Kasumi-1 (cell line): ENCODE measurements around the gene VTI1A.
A peak's percentile ranks its signal among the peaks of the same experiment; 100 is the strongest.
"Not testable (repeated sequence)": the region's sequence is repeated elsewhere in the genome, so short reads cannot be mapped to it uniquely, and the experiment has no call there.

ENCODE experiments used
- DNase-seq, 2 experiments: peaks; one replicate each; lab custom pipeline; 2025; lab: John Stamatoyannopoulos, UW

Gene VTI1A

GRCh38 chr10:112835944-112836451 is 389.0 kb downstream of the VTI1A start:
- DNase-seq: peak in 1 of 2 experiments; percentile 36

DNA sequence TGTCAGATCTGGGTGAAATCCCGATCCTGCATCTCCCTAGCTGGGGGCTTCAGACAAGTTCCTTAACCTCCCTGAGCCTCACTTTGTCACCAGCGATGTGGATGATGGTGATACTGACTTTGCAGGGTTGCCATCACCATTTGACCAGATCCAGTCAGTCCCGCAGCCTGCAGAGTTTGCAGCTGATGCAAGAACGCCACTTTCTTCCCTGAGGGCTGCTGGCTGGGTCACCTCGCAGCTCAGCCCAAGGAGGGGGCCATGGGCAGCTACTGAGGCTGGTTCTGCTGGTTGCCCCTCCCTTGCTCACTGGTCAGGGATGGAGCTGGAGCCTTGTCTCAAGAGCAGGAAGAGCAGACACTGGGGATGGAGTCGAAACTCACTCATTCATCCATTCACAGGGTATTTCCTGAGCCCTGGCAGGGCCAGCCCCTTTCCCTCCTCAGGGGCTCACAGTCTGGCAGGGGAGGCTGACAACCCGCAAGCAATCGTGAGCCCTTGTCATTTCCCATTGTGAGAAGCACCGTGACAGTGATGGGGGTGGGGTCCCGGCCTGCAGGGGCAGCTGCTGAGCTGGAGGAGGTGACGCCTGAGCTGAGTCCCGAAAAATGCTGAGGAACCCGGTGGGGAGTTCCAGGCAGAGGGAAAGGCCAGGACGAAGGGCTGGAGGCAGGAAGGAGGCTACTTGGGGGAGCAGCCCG is 391.9 kb downstream of the VTI1A start:
- no peak for DNase-seq

DNA sequence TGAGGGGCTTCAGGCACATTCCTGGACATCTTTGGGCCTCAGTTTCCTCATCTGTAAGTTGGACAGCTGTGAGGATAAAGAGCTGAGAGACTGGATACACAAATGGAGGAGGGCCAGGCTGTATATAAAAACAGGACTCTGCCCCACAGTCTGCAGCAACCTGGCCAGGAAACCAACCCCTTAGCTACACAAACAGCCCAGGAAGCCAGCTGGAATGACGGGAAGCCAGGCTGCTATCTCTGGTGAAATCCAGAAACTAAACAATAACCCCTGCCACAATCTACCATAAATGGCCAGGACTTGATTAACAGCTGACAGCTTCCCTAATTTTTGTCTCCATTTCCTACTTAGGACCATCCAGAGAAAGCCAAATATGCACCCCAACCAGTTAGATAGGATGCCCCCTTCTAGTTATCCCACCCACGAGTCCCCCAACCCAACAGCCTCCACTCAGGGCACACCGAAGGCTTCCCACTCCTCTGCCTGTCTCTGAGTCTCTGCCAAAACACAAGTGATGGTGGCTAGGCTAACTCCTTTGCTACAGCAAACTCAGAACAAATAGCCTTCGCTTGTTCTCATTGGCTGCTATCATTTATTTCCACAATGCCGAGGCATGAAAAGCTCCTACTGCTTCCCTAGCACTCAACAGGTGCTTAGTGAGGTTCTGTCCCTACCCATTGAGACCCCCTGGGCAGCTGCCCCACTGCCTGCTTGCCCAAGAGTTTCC is 393.1 kb downstream of the VTI1A start:
- no peak for DNase-seq

DNA sequence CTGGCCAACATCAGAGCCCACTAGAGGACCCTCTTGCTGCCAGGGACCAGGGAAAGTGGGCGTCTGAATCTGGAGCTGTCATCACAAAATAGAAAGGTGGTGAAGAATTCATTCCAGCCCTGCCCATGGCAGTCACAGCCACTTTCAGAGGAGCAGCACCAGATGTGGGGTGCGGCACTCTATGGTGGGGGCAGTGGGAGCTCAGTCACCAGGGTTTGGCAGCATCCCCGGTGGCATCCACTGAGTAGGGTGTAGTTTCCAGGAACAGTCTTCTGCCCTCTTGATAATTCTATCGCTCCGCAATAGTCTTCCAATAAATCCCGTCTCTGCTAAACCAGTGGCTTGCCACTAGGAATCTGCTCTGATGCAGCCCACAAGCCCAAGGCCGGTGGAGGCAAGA is 394.5 kb downstream of the VTI1A start:
- no peak for DNase-seq

DNA sequence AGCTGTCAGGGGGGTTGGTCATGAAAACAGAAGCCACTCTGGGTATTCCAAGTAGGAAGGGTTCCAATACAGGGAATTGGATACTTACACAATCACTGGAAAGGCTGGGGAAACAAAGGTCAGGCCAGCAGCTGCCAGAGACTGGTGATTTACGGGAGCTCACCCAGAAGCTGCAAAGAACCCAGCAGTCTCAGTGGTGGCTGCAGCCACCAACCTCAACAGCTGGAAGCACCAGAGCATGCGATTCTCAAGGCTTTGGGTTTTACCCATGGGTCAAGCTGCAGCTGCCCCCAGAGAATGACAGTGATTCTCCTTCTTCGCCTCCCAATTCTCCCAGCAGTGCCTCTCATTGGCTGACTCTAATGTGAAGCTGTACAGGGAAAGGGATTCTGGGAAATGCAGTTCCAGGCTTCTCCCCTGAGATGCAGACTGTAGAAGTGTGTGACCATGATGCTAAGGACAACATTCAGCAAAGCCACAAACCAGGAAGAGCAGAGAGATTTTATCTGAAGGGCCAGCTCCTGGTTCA is 395.9 kb downstream of the VTI1A start:
- DNase-seq: no peak

GRCh38 chr10:112843623-112844022 is 396.6 kb downstream of the VTI1A start:
- peak; percentile 64 to 67 for DNase-seq

GRCh38 chr10:112844681-112845544 is 397.9 kb downstream of the VTI1A start:
- DNase-seq: no peak

DNA sequence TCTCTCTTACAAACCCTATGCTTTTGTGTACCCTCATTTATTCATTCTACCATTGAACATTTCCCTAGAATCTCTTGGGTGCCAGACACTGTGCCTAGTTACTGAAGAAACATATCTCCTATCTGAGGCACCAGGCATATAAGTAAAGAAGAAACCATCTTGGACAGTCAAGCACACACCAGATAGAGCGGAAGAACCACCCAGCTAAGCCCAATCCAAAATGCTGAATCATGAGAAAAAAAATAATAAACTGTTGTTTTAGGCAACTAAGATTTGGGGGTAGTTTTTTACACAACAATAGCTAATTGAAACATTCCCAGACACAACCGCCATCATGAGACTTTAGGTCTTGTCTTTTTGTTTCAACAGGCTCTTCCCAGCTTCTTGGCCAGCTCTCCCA is 400.8 kb downstream of the VTI1A start:
- DNase-seq: no peak

GRCh38 chr10:112848228-112848627 is 401.2 kb downstream of the VTI1A start:
- DNase-seq: no peak

DNA sequence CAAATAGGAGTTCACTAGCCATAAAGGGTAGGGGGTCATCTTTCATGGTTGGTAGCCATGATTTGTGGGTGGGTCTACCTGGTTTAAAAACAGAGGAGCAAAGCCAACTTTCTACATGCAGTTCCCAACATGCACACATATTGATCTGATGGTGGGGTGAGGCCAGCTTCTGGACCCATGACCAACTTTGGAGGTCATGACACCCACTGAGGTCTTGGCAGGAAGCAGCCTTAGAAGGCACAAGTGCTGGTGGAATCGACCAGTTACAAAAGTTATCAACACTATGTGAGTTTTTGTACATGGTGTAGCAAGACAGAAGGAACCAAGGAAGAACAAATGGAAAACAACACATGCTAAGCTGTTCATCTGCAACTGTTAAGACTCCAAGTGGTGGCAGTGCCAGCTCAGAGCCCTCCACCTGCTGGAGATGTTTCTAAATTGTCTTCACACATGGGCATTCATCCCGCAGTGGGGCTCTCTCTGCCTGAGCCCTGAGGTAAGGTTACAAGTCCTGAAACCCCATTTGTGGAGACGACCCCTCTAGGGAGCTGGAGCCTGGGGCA is 401.9 kb downstream of the VTI1A start:
- DNase-seq: no peak

GRCh38 chr10:112849546-112849945 is 402.5 kb downstream of the VTI1A start:
- DNase-seq: no peak

GRCh38 chr10:112851181-112851580 is 404.2 kb downstream of the VTI1A start:
- no peak for DNase-seq

GRCh38 chr10:112851588-112852211 is 404.7 kb downstream of the VTI1A start:
- no peak for DNase-seq

- peak; percentile 54 to 62 for DNase-seq
Measured at GRCh38 chr10:112852306-112852705, 405.3 kb downstream of the VTI1A start.

DNA sequence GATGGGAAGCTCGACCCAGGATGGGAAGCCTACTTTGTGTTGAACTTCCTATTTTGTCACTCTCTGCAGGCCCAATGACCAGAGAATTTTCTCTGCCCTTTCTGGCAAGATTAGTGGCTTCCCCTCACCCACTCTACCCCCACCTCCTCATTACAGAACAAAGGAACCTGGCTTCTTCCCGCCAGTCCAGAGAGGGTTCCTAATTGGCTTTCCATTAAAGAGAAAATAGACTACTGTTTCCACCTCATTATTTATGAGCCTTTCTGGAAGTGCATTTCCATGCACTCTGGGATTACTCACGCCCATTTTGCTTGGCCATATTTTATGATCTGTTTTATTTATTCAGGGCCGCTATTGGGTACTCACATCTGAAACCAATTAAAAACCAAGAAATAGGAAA is 408.1 kb downstream of the VTI1A start:
- DNase-seq: no peak

DNA sequence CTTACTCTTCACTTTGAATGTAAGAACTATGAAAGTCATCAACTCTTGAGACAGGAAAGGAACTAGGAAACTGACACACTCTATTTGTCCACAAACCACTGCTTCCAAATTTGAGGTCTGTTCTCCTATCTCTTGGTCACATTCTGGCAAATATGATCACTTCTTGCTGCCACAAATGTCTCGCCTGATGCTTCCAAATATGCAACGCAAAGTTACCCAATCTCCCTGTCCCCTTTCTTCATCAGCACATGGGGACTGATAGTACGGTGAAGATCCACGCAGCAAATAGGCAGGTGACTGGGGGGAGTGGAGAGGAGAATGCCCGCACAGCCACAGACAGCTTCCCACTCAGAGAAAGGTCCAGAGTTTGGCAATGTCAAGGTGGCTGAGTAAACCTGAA is 410.5 kb downstream of the VTI1A start:
- DNase-seq: no peak

DNA sequence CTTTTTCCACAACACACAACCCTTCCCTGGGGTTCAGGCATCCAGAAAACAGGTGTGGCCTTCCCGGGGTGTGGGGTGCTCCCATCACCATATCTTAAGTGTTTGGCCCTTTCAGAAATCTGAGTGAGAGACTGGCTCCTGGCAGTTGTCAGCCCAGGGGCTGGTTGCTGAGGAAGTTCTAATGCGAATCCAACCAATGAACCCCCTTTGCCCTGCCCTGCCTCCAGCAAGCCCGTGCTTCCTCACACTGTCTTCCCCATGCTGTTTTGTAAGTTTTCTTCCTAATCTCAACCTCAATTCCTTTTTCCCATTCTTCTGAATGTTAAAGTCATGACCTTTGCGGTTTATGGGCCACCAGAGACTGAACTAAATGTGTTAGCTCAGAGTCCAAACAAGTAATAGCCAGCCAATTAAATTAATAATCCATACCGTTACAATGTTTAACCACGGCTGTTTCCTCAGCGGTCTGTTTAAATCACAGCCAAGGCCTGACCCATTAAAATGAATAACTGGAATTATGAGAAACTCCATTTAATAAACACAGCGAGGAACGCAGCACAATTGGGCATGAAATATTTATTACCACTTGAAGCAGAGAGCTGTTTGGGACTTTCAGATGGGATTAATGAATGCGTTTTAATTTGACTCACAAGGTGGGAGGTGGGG is 412.1 kb downstream of the VTI1A start:
- no peak for DNase-seq

DNA sequence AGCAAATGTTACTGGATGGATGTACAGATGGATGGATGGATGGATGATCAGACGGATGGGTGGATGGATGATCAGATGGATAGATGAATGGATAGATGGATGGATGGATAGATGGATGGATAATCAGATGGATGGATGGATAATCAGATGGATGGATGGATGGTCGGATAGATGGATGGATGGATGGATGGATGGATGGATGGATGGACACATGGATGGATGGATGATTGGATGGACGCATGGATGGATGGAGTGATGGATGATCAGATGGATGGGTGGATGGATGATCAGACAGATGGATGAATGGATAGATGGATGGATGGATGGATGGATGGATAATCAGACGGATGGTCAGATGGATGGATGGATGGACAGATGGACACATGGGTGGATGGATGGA is 412.8 kb downstream of the VTI1A start:
- no peak for DNase-seq

DNA sequence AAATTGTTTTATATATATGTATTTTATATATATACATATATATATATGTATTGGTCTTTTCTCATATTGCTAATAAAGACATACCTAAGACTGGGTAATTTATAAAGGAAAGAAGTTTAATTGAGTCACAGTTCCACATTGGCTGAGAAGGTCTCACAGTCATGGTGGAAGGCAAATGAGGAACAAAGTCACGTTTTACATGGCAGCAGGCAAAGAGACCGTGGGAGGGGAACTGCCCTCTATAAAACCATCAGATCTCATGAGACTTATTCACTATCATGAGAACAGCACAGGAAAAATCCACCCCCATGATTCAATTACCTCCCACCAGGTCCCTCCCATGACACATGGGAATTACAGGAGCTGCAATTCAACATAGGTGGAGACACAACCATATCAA is 416.4 kb downstream of the VTI1A start:
- not testable (repeated sequence) for DNase-seq
